LHCN-M2 (cell line): ENCODE results near the gene GAB3. TPM values are rescaled to one million over a fixed set of nuclear protein-coding genes. Genes with fewer than 3 reads are reported as not detected.

Experiments used
- DNase-seq: peaks from one replicate; pipeline ENCODE4 v3.0.0-alpha.2; 2012; ENCODE audit warnings: low read depth
- polyA plus RNA-seq: library from polyadenylated mRNA; unstranded; fragments of >200 nt; gene quantifications from one replicate; pipeline ENCODE4 v1.2.1, GENCODE V29; 2012; ENCODE audit warnings: missing spikeins
- total RNA-seq: library from RNA; depleted of rRNA; stranded (reverse); fragments of >200 nt; gene quantifications from 2 replicates; pipeline ENCODE4 v1.2.3, GENCODE V29; 2014; rRNA removed

GAB3 gene, protein sequence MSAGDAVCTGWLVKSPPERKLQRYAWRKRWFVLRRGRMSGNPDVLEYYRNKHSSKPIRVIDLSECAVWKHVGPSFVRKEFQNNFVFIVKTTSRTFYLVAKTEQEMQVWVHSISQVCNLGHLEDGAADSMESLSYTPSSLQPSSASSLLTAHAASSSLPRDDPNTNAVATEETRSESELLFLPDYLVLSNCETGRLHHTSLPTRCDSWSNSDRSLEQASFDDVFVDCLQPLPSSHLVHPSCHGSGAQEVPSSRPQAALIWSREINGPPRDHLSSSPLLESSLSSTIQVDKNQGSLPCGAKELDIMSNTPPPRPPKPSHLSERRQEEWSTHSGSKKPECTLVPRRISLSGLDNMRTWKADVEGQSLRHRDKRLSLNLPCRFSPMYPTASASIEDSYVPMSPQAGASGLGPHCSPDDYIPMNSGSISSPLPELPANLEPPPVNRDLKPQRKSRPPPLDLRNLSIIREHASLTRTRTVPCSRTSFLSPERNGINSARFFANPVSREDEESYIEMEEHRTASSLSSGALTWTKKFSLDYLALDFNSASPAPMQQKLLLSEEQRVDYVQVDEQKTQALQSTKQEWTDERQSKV
- 2.4 and 12.5 TPM in 2 replicates for total RNA-seq
- 1.9 TPM for polyA plus RNA-seq

DNA sequence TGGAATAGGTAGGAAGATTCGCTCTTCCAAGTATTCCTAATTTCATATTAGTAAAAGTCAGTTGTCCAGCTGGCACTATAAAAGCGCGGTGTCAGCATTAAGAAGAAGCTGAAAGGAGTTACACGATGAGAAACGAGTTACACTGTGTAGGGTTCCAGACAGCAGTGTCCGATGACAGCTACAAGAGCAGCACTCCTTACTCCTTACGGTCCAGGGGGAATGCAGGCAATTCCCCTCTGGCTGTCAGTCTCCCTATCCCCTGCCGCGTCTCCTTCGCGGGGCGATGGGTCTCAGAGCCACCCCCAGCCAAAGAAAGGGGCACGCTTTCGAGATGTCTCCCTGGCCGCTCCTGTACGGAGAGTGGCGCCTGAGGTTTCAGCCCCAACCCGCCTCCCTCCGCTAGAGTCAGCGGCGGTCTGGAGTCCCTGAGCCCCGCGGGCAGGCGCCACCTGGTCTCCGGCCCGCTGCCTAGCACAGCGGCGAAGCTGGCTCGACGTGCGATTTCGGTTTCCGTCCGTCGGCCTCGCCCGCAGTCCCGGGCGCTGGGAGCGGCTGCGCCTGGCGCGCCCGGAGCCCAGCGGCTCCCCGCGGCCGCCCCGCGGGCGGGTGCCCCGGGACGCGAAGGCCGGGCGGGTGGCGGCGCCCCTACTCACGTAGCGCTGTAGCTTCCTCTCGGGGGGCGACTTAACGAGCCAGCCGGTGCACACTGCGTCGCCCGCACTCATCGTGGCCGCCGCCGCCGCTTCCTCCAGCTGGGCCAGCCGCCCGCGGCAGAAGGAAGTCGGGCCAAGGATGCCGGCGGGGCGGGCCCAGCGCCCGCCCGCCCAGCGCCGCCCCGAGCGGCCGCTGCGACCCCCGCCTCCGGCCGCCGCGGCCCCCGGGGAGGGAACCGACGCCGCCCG lies at the start of gene GAB3:
TSS of gene GAB3 (minus strand) at position 777 of the 902 bp plus-strand sequence. CDS start at position 725, 52 bp downstream.
- no peak for DNase-seq

DNA sequence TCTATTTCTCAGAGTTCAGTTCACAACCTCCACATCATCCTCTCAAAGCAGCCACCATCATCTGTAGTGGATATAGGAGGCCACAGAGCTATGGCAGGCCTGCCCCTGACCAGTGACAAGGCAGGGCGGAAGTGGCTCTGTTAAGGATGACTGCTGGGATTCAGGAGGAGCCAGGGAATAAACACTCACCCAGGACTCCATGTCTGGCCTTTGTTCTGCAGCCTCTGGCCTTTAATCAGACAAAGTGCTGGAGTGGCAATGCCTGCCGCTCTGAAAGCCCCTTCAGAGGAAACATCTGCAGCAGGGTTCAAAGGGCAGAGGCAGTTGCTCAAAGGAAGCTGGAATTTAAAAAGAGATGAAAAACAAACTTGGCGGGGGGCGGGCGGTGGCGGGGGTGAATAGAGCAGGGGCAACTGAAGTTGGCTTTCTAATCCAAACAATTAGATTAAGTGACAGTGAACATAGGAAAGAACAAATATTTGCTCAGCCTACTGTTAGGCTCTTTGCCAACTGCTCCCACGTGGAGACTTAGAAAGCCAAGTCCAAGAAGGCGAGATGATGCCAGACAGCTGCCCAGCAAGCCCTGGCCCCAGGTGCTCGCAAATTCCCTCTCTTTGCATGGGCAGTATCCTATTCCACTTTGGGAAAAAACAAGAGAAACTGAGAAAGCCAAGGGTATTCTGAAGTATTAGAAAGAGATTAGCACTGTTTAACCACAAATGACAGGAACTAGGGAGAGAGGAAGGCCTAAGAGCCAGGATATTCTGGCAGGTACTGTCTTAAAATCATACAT lies 48.9 kb upstream of the GAB3 start:
- no peak for DNase-seq

DNA sequence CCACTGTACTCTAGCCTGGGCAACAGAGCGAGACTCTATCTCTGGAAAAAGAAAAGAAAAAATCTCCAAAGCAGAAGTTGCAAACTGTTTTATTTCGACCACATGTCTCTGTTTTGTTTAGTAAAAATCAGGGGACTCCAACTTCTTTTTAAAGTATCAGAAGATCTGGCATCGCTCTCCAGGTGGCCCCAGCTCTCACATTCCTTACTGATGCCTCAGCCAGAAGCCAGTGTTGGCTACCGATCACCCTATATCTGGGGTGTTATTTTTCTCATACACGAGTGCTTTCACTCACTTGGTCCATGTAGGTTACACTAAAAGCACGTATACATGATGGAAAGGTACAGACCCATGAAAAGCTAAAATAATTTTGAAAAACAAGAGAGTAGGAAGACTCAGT lies 46.1 kb upstream of the GAB3 start:
- DNase-seq = no peak

DNA sequence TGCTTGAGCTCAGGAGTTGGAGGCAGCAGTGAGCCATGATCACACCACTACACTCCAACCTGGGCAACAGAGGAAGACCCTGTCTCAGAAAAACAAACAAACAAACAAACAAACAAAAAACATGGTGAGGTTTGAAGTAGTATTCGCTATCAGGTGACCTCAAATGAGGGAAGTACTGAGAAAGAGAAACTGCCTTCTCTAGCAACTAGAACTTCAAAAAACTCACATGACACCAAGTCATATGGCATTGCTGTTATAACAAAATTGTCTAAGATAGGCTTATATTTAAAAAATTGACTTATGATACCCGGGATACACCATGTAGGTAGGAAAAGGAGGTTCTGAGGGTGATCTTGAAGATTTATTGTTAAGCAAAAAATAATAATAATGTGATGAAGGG lies 44.1 kb upstream of the GAB3 start:
- DNase-seq = no peak

DNA sequence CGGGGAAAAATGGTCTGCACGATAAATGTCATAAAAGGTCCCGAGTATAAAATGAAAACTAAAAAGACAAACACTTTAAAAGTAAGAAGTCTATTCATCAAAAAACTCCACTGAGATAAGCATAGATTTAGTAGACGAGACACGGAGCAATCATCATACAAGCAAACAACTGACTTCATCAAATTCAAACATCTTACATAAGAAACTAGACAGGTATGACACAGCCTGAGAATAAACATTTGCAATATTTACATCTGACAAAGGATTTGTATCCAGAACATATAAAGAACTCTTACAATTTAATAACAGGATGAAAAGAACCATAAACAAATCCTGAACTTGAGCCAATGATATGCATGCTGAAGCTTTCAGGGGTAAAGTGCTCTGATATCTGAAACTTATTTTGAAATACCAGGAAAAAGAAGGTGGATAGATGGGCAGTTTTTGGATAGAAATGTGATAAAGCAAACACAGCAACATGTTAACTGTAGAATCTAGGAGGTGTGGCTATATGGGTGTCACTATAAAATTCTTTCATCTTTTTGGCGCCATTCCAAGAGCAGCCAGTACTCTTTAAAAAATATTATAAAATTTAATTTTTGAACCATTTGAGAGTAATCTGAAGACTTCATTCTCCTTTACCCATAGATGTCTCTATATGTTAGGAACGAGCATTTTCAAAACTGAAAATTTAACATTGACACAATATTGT lies 42.4 kb upstream of the GAB3 start:
- DNase-seq = no peak

DNA sequence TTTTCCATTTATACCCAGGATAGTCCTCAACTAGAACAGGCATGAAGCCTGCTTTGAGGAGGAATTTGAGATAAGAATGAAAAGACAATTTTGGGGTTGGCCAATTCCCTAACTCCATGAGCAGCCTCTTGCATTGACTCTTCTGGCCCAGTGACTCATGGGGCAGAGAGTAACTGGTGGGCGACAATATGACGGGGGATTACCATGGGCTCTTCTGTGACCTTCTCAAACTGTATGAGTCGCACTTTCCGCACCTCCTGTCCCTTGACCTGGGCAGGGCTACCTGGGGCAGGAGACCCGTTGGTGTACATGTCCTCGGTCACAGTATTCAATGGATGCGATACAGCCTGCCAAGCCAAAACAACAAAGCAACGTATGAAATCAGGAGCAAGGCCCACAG lies 41.1 kb upstream of the GAB3 start:
- no peak for DNase-seq

DNA sequence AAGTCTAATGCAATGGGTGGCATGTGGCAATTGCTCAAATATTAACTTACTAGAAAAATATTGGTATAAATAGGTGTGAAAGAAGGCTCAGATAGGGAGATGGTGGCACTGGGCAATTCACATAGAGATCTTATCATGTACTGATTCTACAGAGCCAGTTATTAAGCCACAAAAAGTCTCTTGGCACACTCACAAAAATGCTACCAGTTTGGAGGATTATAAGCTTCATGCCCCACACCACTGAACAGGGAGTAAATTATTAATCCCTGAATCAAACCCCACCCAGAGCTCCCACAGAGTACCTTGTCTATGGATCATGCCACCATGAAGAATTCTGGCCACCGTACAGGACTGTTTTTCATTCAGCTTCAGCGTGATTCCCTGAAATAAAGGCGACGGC lies 40.6 kb upstream of the GAB3 start:
- DNase-seq = no peak

DNA sequence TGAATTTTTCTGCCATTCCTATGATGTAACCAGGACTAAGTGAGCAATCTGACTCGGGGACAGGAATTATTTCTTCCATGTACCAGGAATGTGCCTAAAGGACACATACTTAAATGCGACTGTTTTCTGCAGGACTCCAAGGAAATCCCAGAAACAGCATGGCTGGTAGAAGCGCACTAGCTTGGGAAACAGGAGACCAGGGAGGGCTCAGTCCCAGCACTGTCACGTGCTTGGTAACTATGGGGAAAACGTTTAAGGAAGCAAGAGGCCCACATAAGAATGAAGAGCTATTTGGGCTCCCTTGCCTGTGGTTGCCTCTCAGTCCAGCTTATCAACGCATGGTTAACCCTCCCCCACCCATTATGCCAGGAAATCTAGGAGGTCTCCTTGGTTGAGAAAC lies 34.8 kb upstream of the GAB3 start:
- no peak for DNase-seq

DNA sequence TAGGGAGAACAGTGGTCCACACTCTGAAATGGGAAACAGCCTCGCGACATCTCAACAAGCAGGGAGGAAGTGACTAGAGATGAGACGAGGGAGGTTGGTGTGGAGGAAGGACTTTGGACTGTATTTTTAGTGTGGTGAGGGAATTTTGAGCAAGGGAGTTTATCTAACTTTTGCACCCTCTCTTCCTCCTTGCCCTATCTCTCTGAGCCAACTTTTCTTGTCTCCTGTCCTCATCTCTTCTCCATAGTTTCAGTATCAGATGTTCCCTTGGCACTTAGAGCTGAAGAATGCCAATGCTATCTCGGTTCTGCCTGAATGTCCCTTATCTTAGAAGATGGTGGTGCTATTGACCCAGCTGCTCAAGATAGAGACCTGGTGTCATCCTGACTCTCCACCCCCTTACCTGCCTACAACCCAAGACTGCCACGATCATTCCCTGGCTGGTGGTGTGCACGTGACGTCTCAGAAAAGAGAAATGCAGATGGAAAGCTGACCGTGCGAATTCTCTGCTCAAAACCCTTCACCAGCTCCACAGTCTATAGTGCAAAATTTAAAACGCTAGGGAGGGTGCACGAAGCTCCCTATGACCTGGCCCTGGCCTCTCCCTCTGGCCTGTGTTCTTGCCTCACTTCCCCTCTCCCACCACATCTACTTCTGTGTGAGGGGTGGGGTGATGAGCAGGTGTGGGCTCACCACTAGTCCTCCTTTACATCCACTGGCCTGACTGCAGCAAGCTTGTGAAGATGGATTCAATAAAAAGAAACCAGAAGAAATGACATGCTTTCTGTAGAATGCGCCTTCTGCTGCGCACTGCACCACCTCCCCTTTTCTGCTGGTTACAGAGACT lies 33.5 kb upstream of the GAB3 start:
- no peak for DNase-seq

DNA sequence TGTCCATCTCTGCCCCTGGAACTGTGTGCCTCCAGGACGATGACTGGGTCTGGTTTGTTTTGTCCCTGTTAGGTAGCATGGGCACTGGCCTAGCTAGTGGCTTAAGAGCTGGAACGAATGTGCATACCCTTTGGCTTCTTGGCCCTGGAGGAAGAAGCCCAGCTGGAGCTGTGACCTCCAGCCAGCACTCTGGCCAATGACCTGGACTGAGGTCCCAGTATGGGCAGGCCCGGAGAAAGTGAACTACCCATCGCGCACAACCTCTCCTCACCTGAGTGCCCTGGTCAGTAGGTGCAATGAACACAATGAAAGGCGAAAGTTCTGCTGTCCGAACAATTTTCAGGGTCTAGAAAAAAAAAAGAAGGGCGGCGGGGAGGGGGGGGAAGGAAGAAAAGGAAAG lies 30.1 kb upstream of the GAB3 start:
- DNase-seq = no peak

DNA sequence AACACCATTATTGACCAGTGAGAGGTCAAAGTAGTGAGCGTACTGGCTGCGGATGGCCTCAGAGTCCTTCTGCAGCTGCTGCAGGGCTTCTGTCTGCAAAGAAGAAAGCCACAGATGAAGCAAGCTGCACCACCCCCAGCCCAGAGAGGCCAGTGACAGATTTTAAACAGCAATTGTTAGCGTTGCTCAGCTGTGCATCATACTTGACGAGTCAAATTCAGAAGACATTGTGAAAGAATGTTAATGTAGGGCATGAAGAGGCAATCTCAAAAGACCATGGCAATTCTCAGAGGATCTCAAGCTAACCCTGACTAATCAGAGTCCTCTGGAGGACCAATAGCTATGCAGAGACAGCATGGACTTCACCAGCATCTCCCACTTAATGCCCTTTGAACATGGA lies 28.4 kb upstream of the GAB3 start:
- DNase-seq = peak; percentile 92

DNA sequence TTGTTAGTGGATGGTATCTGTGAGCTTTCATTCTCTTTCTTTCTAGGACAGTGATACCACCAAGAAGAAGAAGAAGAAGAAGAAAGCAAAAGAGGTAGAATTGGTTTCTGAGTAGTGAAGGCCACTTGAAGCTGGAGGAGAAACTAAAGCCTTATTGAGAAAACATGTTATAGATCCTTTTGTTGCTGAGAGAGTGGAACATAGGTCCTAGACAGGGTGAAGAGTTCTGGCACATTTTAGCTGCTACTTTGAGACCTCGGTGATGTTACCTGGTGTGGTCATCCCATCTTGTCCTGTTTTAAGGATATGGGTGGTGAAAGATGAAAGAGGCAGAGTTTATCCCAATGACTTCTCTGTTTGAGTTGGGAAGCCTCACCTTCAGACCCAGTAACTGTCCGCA lies 25.9 kb upstream of the GAB3 start:
- no peak for DNase-seq

DNA sequence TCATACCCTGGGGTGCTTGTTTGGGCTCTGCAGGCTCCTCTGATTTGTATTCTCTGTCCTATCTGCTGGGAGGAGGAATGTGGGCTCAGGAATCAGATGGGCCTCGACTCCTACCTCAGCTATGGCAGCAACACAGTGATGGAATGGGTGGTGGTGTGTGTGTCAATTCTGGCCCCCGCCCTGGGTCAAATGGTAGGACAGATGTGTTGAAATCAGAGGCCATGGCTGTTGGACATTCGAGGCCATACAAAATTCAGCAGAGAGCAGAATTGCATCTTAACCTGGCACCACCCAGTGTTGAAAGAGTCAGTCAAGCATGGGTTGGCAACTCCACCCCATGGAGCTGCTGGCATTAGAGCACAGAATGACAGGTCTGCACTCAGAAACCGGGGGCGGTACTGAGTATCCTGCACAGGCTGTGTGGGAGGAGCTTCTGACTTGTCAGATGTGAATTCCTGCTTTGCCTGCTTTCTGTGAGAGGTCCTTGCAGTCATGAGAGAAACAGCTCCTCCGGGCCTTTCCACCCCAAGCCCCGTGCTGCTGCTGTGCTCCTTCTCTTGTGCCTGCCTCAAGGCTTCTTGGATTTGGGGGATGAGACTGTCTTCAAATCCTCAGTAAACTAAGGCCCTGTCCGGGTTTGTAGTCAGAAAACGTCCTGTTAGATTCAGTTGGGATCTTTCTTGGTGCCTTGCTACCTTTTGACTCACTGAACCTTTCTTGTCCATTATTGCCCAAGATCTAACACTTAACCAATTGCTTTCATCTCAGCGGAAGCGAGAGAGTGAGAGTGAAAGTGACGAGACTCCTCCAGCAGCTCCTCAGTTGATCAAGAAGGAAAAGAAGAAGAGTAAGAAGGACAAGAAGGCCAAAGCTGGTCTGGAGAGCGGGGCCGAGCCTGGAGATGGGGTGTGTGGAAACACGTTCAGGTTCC lies 24.8 kb upstream of the GAB3 start:
- peak; percentile 36 for DNase-seq

DNA sequence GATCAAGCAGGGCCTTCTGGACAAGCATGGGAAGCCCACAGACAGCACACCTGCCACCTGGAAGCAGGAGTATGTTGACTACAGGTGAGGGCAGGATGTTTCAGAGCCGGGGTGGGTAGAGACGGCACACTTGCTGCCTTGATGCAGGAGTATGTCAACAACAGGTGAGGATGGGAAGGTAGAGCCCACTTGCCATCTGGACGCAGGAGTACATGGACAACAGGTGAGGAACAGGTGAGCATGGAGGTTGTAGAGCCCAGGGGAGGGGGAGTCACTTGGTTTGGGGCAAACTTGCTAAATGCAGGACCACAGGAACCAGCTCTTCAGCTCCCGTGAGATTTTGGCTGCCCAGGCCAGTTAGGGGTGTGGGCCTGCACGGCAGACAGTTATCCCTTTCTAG lies 23.7 kb upstream of the GAB3 start:
- DNase-seq = no peak

DNA sequence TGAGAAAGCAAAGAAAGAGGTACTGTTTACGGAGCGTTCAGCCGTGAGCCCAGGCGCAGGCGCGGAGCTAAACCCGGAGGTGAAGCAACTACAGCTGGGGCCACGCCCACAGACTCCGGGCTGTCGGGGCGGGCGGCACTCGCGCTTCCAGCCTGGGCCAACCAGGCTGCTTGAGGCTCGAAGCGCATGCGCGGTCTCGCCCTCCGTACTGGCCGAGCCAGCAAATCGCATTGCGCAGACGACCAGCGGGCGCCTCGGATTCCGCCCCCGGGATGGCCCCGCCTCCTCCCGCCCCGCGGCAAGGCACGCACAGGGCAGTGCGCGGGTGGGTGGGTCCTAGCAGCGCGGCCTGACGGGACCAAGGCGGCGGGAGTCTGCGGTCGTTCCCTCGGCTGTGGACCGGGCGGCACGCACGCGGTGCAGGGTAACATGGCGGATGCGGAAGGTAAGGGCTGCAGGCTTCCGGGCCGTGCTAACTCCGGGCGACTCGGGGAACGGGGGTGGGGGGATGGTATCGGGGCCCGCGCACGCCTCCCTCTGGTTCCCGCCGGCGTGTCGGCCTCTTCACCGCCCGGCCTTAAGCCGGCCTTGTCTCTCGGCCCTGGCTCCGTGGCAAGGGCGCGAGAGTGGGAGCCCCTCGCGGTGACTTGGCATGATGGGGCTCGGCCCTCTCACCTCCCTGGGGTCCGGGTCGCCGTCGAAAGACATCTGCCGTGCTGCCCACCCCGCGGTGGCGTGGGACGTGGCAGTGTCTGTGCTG lies 11.8 kb upstream of the GAB3 start, which contains the start of gene DKC1:
TSS of gene DKC1 (plus strand) at position 328 of the 760 bp plus-strand sequence. CDS start at position 430, 102 bp downstream.
- DNase-seq = peak; percentile 90

DNA sequence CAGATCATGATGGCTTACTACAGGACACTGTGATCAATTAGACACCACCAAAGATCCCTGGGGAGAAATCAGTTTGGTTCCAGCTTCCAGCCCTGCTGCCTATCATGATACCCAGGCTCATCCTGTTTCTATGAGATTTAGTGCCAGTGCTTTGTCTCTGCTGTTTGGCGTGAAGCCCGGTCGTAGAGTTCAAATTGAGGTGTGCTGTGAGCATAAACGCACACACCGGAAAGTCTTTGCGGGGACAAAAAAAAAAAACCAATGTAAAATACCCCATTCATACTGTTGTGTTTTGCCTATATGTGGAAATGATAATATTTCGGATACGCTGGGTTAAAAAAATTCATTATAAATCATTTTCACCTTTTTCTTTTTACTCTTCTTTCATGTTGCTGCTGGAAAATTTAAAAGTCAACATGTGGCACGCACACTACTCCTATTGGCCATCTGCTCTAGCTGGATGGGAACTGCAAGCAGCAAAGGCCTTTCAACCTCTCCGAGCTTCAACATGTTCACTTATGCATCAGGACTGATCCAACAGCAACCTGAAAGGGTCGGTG lies 11.2 kb upstream of the GAB3 start:
- no peak for DNase-seq

DNA sequence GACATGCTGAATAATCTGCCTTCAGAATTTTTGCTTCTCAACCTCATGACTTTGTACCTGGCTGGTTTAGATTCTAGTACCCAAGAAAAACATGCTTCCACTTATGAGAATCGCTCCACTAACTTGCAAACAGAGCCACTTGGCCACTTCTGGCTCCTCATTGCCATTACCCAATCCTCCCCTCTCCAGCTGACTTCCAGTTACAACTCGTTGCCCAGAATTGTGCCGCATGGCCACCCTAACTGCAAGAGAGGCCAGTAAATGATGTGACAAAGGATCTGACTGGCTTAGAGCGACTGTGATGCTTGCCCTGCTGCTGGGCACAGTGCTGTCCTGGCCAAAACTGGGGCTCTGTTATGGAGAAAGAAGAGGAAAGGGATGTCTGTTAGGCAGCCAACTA lies 7.8 kb upstream of the GAB3 start:
- no peak for DNase-seq
